Measurements from ENCODE around the gene STK4. TPM values are rescaled to one million over a fixed set of nuclear protein-coding genes. Genes with fewer than 3 reads are reported as not detected.
A peak's percentile ranks its signal among the peaks of the same experiment; 100 is the strongest.

STK4 gene
- total RNA-seq, 1 donor from 2014 or later, result 29.3 TPM

GRCh38 chr20:45028424-45029136 is 62.3 kb downstream of the STK4 start:
- no peak for DNase-seq (ENCODE audit: low spot score)

- no peak for DNase-seq (ENCODE audit: low spot score)
Measured at GRCh38 chr20:45029884-45030283, 63.6 kb downstream of the STK4 start.

- DNase-seq (ENCODE audit: low spot score), result no peak
Measured at GRCh38 chr20:45032276-45032675, 66.0 kb downstream of the STK4 start.

GRCh38 chr20:45032781-45033180 is 66.5 kb downstream of the STK4 start:
- DNase-seq (ENCODE audit: low spot score), result no peak

GRCh38 chr20:45034436-45034835 is 68.1 kb downstream of the STK4 start:
- no peak for DNase-seq (ENCODE audit: low spot score)

- no peak for DNase-seq (ENCODE audit: low spot score)
Measured at GRCh38 chr20:45036044-45036755, 69.9 kb downstream of the STK4 start.

- no peak for DNase-seq (ENCODE audit: low spot score)
Measured at GRCh38 chr20:45037050-45037449, 70.7 kb downstream of the STK4 start.

- DNase-seq (ENCODE audit: low spot score), result no peak
Measured at GRCh38 chr20:45037635-45038034, 71.3 kb downstream of the STK4 start.

GRCh38 chr20:45038745-45039474 is 72.6 kb downstream of the STK4 start:
- DNase-seq (ENCODE audit: low spot score), result no peak

- DNase-seq (ENCODE audit: low spot score), result no peak
Measured at GRCh38 chr20:45039475-45039820, 73.1 kb downstream of the STK4 start.

GRCh38 chr20:45041464-45042337 is 75.4 kb downstream of the STK4 start:
- DNase-seq (ENCODE audit: low spot score), result no peak

- DNase-seq (ENCODE audit: low spot score), result no peak
Measured at GRCh38 chr20:45042978-45043377, 76.7 kb downstream of the STK4 start.

- peak; percentile 51 for DNase-seq (ENCODE audit: low spot score)
Measured at GRCh38 chr20:45044084-45044573, 77.8 kb downstream of the STK4 start.

- no peak for DNase-seq (ENCODE audit: low spot score)
Measured at GRCh38 chr20:45044601-45045000, 78.3 kb downstream of the STK4 start.

GRCh38 chr20:45047581-45048119 is 81.3 kb downstream of the STK4 start:
- no peak for DNase-seq (ENCODE audit: low spot score)

GRCh38 chr20:45049438-45049837 is 83.1 kb downstream of the STK4 start:
- DNase-seq (ENCODE audit: low spot score), result no peak

- DNase-seq (ENCODE audit: low spot score), result no peak
Measured at GRCh38 chr20:45049904-45050471, 83.7 kb downstream of the STK4 start.

- no peak for DNase-seq (ENCODE audit: low spot score)
Measured at GRCh38 chr20:45051204-45052060, 85.1 kb downstream of the STK4 start.

- no peak for DNase-seq (ENCODE audit: low spot score)
Measured at GRCh38 chr20:45052698-45053429, 86.6 kb downstream of the STK4 start.

All from mucosa of gallbladder (tissue), 1 donor.